GM12878 (cell line): ENCODE measurements around the gene TRPV5. TPM values are rescaled to one million over a fixed set of nuclear protein-coding genes. Genes with fewer than 3 reads are reported as not detected.

Experiments
- ATAC-seq: fragments of 200-7000 bp; cut with Tn5 transposase; 3 replicates; pipeline ENCODE4 v1.9.1; 2020; ENCODE audit warnings: mild to moderate bottlenecking, moderate library complexity
- BruUV-seq: library from RNA; stranded (reverse); fragments of 400-500 nt; replicated peaks from 2 replicates; lab custom pipeline; 2021; lab: Mats Ljungman, UMichigan
- CTCF ChIA-PET: fragments of 300-600 bp; sonication (Branson Sonifier 250); formaldehyde crosslinking; extraction: SDS; loops from one replicate; lab custom pipeline; 2021; ENCODE audit warnings: inconsistent platforms; lab: Yijun Ruan, JAX
- POLR2A ChIA-PET: fragments of 350-600 bp; formaldehyde crosslinking; extraction: SDS; loops from one replicate; lab custom pipeline; 2021; ENCODE audit warnings: inconsistent platforms; lab: Charles Lee
- RAD21 ChIA-PET: fragments of 300-600 bp; sonication (Branson Sonifier 250); formaldehyde crosslinking; loops from one replicate; lab custom pipeline; 2023; ENCODE audit warnings: antibody characterized with exemption; ENCODE audit not compliant: unreplicated experiment; lab: Charles Lee
- SMC1A ChIA-PET: fragments of 300-600 bp; sonication (Branson Sonifier 250); formaldehyde crosslinking; loops from one replicate; lab custom pipeline; 2023; ENCODE audit not compliant: unreplicated experiment, uncharacterized antibody; lab: Charles Lee
- DNase-seq: peaks from one replicate; pipeline ENCODE4 v3.0.0-alpha.2; 2011; ENCODE audit warnings: low read depth, low spot score
- FAIRE-seq: peaks from 3 replicates; lab custom pipeline; 2011; peaks lifted over from hg19 to GRCh38; lab: Jason Lieb, UNC
- H2AFZ ChIP-seq: 2 replicates; pipeline ENCODE4 v1.6.0; 2011; ENCODE audit warnings: low read depth, low read length, control low read depth; ENCODE audit not compliant: control insufficient read depth
- H3K27ac ChIP-seq: 2 replicates; pipeline ENCODE4 v1.5.1; 2011; ENCODE audit warnings: control low read depth; ENCODE audit not compliant: control insufficient read depth, insufficient read depth
- H3K27me3 ChIP-seq, 2 experiments: replicated peaks in 1 of 2; 2 replicates each; pipeline versions ENCODE4 v1.6.0 to v1.6.1; 2011; ENCODE audit warnings: low read length in 1 of 2; ENCODE audit not compliant: control insufficient read depth in 2 of 2, insufficient read depth in 2 of 2
- H3K36me3 ChIP-seq, 2 experiments: 2 replicates each; pipeline ENCODE4 v1.5.1; 2011; ENCODE audit warnings: low read length in 1 of 2; ENCODE audit not compliant: control insufficient read depth in 2 of 2, insufficient read depth in 2 of 2
- H3K4me1 ChIP-seq: 2 replicates; pipeline ENCODE4 v1.6.1; 2011; ENCODE audit warnings: mild to moderate bottlenecking, low read length, moderate library complexity, mixed read lengths; ENCODE audit not compliant: control insufficient read depth, insufficient read depth
- H3K4me2 ChIP-seq: 2 replicates; pipeline ENCODE4 v1.6.0; 2011; ENCODE audit warnings: control low read depth; ENCODE audit not compliant: control insufficient read depth, insufficient read depth
- H3K4me3 ChIP-seq: fragments of 200-600 bp; sonication (generic); 2 replicates; pipeline ENCODE4 v1.5.1; 2016
- H3K79me2 ChIP-seq: 2 replicates; pipeline ENCODE4 v1.6.0; 2011; ENCODE audit warnings: low read length; ENCODE audit not compliant: control insufficient read depth, insufficient read depth
- H3K9ac ChIP-seq: 2 replicates; pipeline ENCODE4 v1.8.0; 2011; ENCODE audit warnings: low read length, control low read depth, mixed read lengths; ENCODE audit not compliant: control insufficient read depth, insufficient read depth
- H3K9me3 ChIP-seq: replicated peaks from 3 replicates; pipeline ENCODE4 v1.5.1; 2011; ENCODE audit warnings: mild to moderate bottlenecking, low read length; ENCODE audit not compliant: control insufficient read depth, insufficient read depth
- H4K20me1 ChIP-seq: 2 replicates; pipeline ENCODE4 v1.6.0; 2011; ENCODE audit not compliant: control insufficient read depth, insufficient read depth
- CEBPB ChIP-seq, 2 experiments: fragments of 150-350 bp in 1 of 2; IDR thresholded peaks; 2 replicates each; pipeline ENCODE4 v1.6.1; 2012 to 2014; ENCODE audit warnings: low read depth in 2 of 2, low read length in 2 of 2, borderline replicate concordance in 1 of 2, inconsistent platforms in 1 of 2
- DPF2 ChIP-seq: fragments of 450-650 bp; IDR thresholded peaks from 2 replicates; pipeline ENCODE4 v1.6.1; 2017; ENCODE audit warnings: mild to moderate bottlenecking
- E2F4 ChIP-seq: IDR thresholded peaks from 2 replicates; pipeline ENCODE4 v1.6.1; 2012; ENCODE audit warnings: low read depth, low read length, improper control_type of control experiment
- ELK1 ChIP-seq: IDR thresholded peaks from 2 replicates; pipeline ENCODE4 v1.6.1; 2012; ENCODE audit warnings: low read depth, low read length, improper control_type of control experiment
- FOXK2 ChIP-seq: fragments of 450-650 bp; IDR thresholded peaks from 2 replicates; pipeline ENCODE4 v1.6.1; 2017; ENCODE audit warnings: mild to moderate bottlenecking, moderate library complexity
- IRF5 ChIP-seq: fragments of 450-650 bp; IDR thresholded peaks from 2 replicates; pipeline ENCODE4 v1.6.1; 2017; ENCODE audit warnings: borderline replicate concordance
- NFYB ChIP-seq: IDR thresholded peaks from 2 replicates; pipeline ENCODE4 v1.6.1; 2011; ENCODE audit warnings: low read depth, mild to moderate bottlenecking, low read length, improper control_type of control experiment, moderate library complexity; ENCODE audit not compliant: insufficient read depth
- PRDM15 ChIP-seq: fragments of 450-650 bp; formaldehyde crosslinking; IDR thresholded peaks from 2 replicates; pipeline ENCODE4 v1.4.0; 2020; ENCODE audit warnings: mild to moderate bottlenecking, moderate library complexity
- RAD21 ChIP-seq: IDR thresholded peaks from 2 replicates; pipeline ENCODE4 v1.6.1; 2011; ENCODE audit warnings: mild to moderate bottlenecking, low read depth, low read length, moderate library complexity; ENCODE audit not compliant: insufficient read depth
- RAD51 ChIP-seq: fragments of 450-650 bp; IDR thresholded peaks from 2 replicates; pipeline ENCODE4 v1.6.1; 2016; ENCODE audit warnings: moderate library complexity, mild to moderate bottlenecking, inconsistent platforms
- SMC3 ChIP-seq: IDR thresholded peaks from 2 replicates; pipeline ENCODE4 v1.6.1; 2011; ENCODE audit warnings: low read length, improper control_type of control experiment, borderline replicate concordance
- SREBF2 ChIP-seq: IDR thresholded peaks from 2 replicates; pipeline ENCODE4 v1.6.1; 2012; ENCODE audit warnings: mild to moderate bottlenecking, low read length
- STAT3 ChIP-seq: IDR thresholded peaks from 2 replicates; pipeline ENCODE4 v1.6.1; 2011; ENCODE audit warnings: low read depth, low read length, improper control_type of control experiment
- TCF3 ChIP-seq: IDR thresholded peaks from 2 replicates; pipeline ENCODE4 v1.6.1; 2012; ENCODE audit warnings: low read depth, mild to moderate bottlenecking, low read length, borderline replicate concordance; ENCODE audit not compliant: insufficient read depth
- ZNF207 ChIP-seq: fragments of 450-650 bp; IDR thresholded peaks from 2 replicates; pipeline ENCODE4 v1.6.1; 2014; ENCODE audit warnings: antibody characterized with exemption, mild to moderate bottlenecking, borderline replicate concordance
- WGBS: methylation state at CpG from one replicate; pipeline ENCODE4 v1.1.6; 2016; ENCODE audit warnings: low lambda C conversion rate; ENCODE audit not compliant: insufficient replicate concordance, insufficient coverage; ENCODE audit errors: missing lambda C conversion rate; 5-methylcytosine and 5-hydroxymethylcytosine counted together
- in situ Hi-C: fragments of 300-500 bp; cut with MboI; formaldehyde crosslinking; loops from 9 replicates; pipeline ENCODE4 v1.14.3; 2018; ENCODE audit warnings: mixed read lengths
- intact Hi-C: fragments of 100-400 bp; cut with micrococcal nuclease; formaldehyde crosslinking; loops from one replicate; pipeline ENCODE4 v1.14.2; 2022; ENCODE audit not compliant: unreplicated experiment
- polyA plus RNA-seq, 11 experiments: library from polyadenylated mRNA; depleted of rRNA in 4 of 11; unstranded in 6 of 11; stranded (reverse) in 5 of 11; fragments of >200 nt; fragmentation: Nextera tagmentation in 4 of 11; fragmentation: Illumina TruSeq in 1 of 11; extraction: Ambion mirVana in 4 of 11; extraction: Trizol in 1 of 11; gene quantifications; 1 replicate in 1 of 11; 2 replicates in 10 of 11; pipeline versions ENCODE4 v1.2.1 to v1.2.3, GENCODE V29; 2011 to 2016; ENCODE audit warnings: inconsistent platforms in 2 of 11, missing spikeins in 2 of 11, low read depth in 1 of 11
- total RNA-seq, 4 experiments: library from RNA; depleted of rRNA in 3 of 4; stranded (reverse); fragments of >200 nt in 3 of 4; fragmentation: Illumina TruSeq in 1 of 4; extraction: Trizol in 1 of 4; gene quantifications; 2 replicates each; pipeline versions ENCODE4 v1.2.1 to v1.2.3, GENCODE V29; 2013 to 2021

Gene TRPV5
- total and polyA plus RNA-seq, 10 of the 15 experiments (the other 5 are each of a cell fraction or from before 2014, with no cell fraction given): not detected

GRCh38 chr7:142867097-142867378 is 66.5 kb downstream of the TRPV5 start:
- in situ Hi-C loops: no loop called here
- RAD21 ChIA-PET: interaction anchor here (1.5 to 2.5 kb wide), 6 partner anchors 13 to 235 kb away, joined by 3 to 23 read pairs (median 9); partner anchors contain the start of gene EPHB6

More at GRCh38 chr7:142867097-142867378, 66.5 kb downstream of the TRPV5 start:
- ATAC-seq: no peak
- H2AFZ ChIP-seq: no peak overlapping the region
- 0% methylated on average over 4 of the region's 4 CpGs for WGBS
- H3K4me1 ChIP-seq: no peaks in the 10 kb centered on the region
- H3K27me3 ChIP-seq: no peaks in the 10 kb centered on the region
- DNase-seq: no peak
- TF ChIP-seq ELK1 (no peak), E2F4 (no peak), STAT3 (no peak), DPF2 (no peak), CEBPB (IDR thresholded peaks at IDR 0.05; ENCODE audit: borderline replicate concordance in 1 of 2, low read depth in 2 of 2, low read length in 2 of 2) (no peak), IRF5 (no peak), RAD51 (no peak), ZNF207 (no peak), TCF3 (no peak), SMC3 (no peak), FOXK2 (no peak), SREBF2 (no peak), PRDM15 (CRISPR knock-in tag) (no peak), RAD21 (no peak), NFYB (no peak)
- no TSS peak for BruUV-seq
- H3K4me2 ChIP-seq: no peak overlapping the region
- H3K9ac ChIP-seq: no peak overlapping the region
- ChIA-PET CTCF (interaction anchor here (0.7 to 2.0 kb wide), 5 partner anchors 13 to 257 kb away, joined by 3 to 11 read pairs (median 7); no protein-coding TSS in a partner anchor), SMC1A (interaction anchor here (0.9 to 2.5 kb wide), 4 partner anchors 53 to 196 kb away, joined by 3 to 10 read pairs (median 6); no protein-coding TSS in a partner anchor), POLR2A (no interaction called here)
- no peak overlapping the region for H3K27ac ChIP-seq
- H3K36me3 ChIP-seq: no peaks in the 10 kb centered on the region
- H3K9me3 ChIP-seq: no peaks in the 10 kb centered on the region
- no peak for FAIRE-seq
- H3K4me3 ChIP-seq: no peak overlapping the region
- no peaks in the 10 kb centered on the region for H4K20me1 ChIP-seq
- H3K79me2 ChIP-seq: no peaks in the 10 kb centered on the region
- intact Hi-C loops: no loop called here
